Common myeloid progenitor, CD34-positive (primary cell): Measurements from ENCODE around the gene LOXL4.

ENCODE experiments used
- CTCF ChIA-PET: fragments of 350-600 bp; sonication (Branson Sonifier 250); formaldehyde crosslinking; loops from one replicate; lab custom pipeline; 2021; ENCODE audit warnings: antibody characterized with exemption; lab: Charles Lee
- POLR2A ChIA-PET: fragments of 350-600 bp; sonication (Branson Sonifier 250); formaldehyde crosslinking; loops from one replicate; lab custom pipeline; 2021; ENCODE audit warnings: antibody characterized with exemption; lab: Charles Lee
- DNase-seq, 3 donors: peaks; one replicate each; pipeline versions ENCODE4 v3.0.0 to v3.0.0-alpha.2; 2013
- H3K27ac ChIP-seq, 2 experiments: 1 replicate in 1 of 2; 2 replicates in 1 of 2; pipeline ENCODE4 v1.7.0; 2013; ENCODE audit warnings: inconsistent platforms in 2 of 2, low read length in 2 of 2, mild to moderate bottlenecking in 2 of 2, low read depth in 1 of 2, moderate library complexity in 1 of 2; ENCODE audit not compliant: severe bottlenecking in 2 of 2, insufficient read depth in 1 of 2, poor library complexity in 1 of 2
- H3K27me3 ChIP-seq, 5 experiments: replicated peaks in 2 of 5; 1 replicate in 3 of 5; 2 replicates in 2 of 5; pipeline versions ENCODE4 v1.6.1 to v1.7.0; 2013; ENCODE audit warnings: low read length in 4 of 5, mild to moderate bottlenecking in 2 of 5, moderate library complexity in 2 of 5, inconsistent platforms in 1 of 5; ENCODE audit not compliant: insufficient read depth in 5 of 5, control insufficient read depth in 4 of 5
- H3K36me3 ChIP-seq, 4 experiments: 1 replicate in 2 of 4; 2 replicates in 2 of 4; pipeline versions ENCODE4 v1.6.1 to v1.7.0; 2013; ENCODE audit warnings: low read length in 3 of 4, control low read depth in 1 of 4, mild to moderate bottlenecking in 1 of 4; ENCODE audit not compliant: control insufficient read depth in 4 of 4, insufficient read depth in 4 of 4
- H3K4me1 ChIP-seq, 4 experiments: 1 replicate in 3 of 4; 2 replicates in 1 of 4; pipeline versions ENCODE4 v1.6.1 to v1.7.1; 2013; ENCODE audit warnings: low read length in 3 of 4, mild to moderate bottlenecking in 3 of 4, control low read depth in 1 of 4, inconsistent platforms in 1 of 4, moderate library complexity in 1 of 4; ENCODE audit not compliant: control insufficient read depth in 4 of 4, insufficient read depth in 4 of 4; ENCODE audit errors: control extremely low read depth in 1 of 4
- H3K4me3 ChIP-seq, 7 experiments: 1 replicate in 4 of 7; 2 replicates in 3 of 7; pipeline versions ENCODE4 v1.5.1 to v1.7.0; 2013; ENCODE audit warnings: mild to moderate bottlenecking in 7 of 7, low read length in 6 of 7, moderate library complexity in 6 of 7, inconsistent platforms in 2 of 7, low read depth in 2 of 7, control low read depth in 1 of 7; ENCODE audit not compliant: insufficient read depth in 4 of 7, control insufficient read depth in 1 of 7; ENCODE audit errors: extremely low read depth in 1 of 7
- H3K9me3 ChIP-seq, 5 experiments: 1 replicate in 4 of 5; 2 replicates in 1 of 5; pipeline versions ENCODE4 v1.6.1 to v1.7.1; 2013; ENCODE audit warnings: low read length in 4 of 5, mild to moderate bottlenecking in 2 of 5, inconsistent platforms in 1 of 5, low read depth in 1 of 5, moderate library complexity in 1 of 5; ENCODE audit not compliant: control insufficient read depth in 4 of 5, insufficient read depth in 2 of 5; ENCODE audit errors: control extremely low read depth in 1 of 5
- whole genome bisulfite sequencing: methylation state at CpG from one replicate; pipeline ENCODE4 v1.1.5; 2013; ENCODE audit not compliant: insufficient coverage; 5-methylcytosine and 5-hydroxymethylcytosine counted together

Gene LOXL4

GRCh38 chr10:98303569-98303968 is 35.6 kb upstream of the LOXL4 start:
- ChIA-PET CTCF (interaction anchor here (0.9 kb wide), 1 partner anchor 13 kb away, joined by 3 read pairs; no protein-coding TSS in a partner anchor), POLR2A (no interaction called here)
- H3K4me3 ChIP-seq: no peak overlapping the region
- DNase-seq: no peak
- H3K27me3 ChIP-seq: peaks cover 0 to 15% (median 10%) of the 10 kb centered on the region in 5 experiments
- peaks cover 0 to 4% (median 0%) of the 10 kb centered on the region in 5 experiments for H3K9me3 ChIP-seq
- H3K27ac ChIP-seq: no peak overlapping the region
- no peaks in the 10 kb centered on the region for H3K36me3 ChIP-seq
- no peaks in the 10 kb centered on the region for H3K4me1 ChIP-seq

- CTCF ChIA-PET: interaction anchor here (0.7 to 0.9 kb wide), 3 partner anchors 9 to 39 kb away, joined by 3 read pairs; no protein-coding TSS in a partner anchor
- Histone ChIP-seq H3K4me1 (no peaks in the 10 kb centered on the region), H3K27me3 (peaks cover 0 to 10% (median 6%) of the 10 kb centered on the region in 5 experiments), H3K27ac (no peak overlapping the region), H3K9me3 (peaks cover 0 to 4% (median 0%) of the 10 kb centered on the region in 5 experiments), H3K36me3 (no peaks in the 10 kb centered on the region), H3K4me3 (no peak overlapping the region)
- POLR2A ChIA-PET: interaction anchor here (0.5 kb wide), 1 partner anchor 30 kb away, joined by 3 read pairs; no protein-coding TSS in a partner anchor
- 97% methylated on average over 3 of the region's 4 CpGs for WGBS
- no peak for DNase-seq
Observed at GRCh38 chr10:98302741-98303365, 34.9 kb upstream of the LOXL4 start.

GRCh38 chr10:98301664-98302319 is 33.8 kb upstream of the LOXL4 start:
- no peak for DNase-seq
- Histone ChIP-seq H3K4me1 (no peaks in the 10 kb centered on the region), H3K9me3 (peaks cover 0 to 4% (median 0%) of the 10 kb centered on the region in 5 experiments), H3K4me3 (no peak overlapping the region), H3K27me3 (peaks cover 0 to 13% (median 5%) of the 10 kb centered on the region in 5 experiments), H3K36me3 (no peaks in the 10 kb centered on the region), H3K27ac (no peak overlapping the region)
- ChIA-PET CTCF (interaction anchor here (0.7 to 0.9 kb wide), 3 partner anchors 8 to 38 kb away, joined by 3 read pairs; no protein-coding TSS in a partner anchor), POLR2A (no interaction called here)
- WGBS: 86% methylated on average over 7 of the region's 9 CpGs

GRCh38 chr10:98300526-98301229 is 32.7 kb upstream of the LOXL4 start:
- Histone ChIP-seq H3K27ac (no peak overlapping the region), H3K9me3 (peaks cover 0 to 7% (median 0%) of the 10 kb centered on the region in 5 experiments), H3K27me3 (peaks cover 0 to 13% (median 5%) of the 10 kb centered on the region in 5 experiments), H3K4me1 (peaks cover 0 to 5% (median 0%) of the 10 kb centered on the region in 4 experiments), H3K36me3 (no peaks in the 10 kb centered on the region), H3K4me3 (no peak overlapping the region)
- ChIA-PET CTCF (no interaction called here), POLR2A (no interaction called here)
- WGBS: 94% methylated on average over 4 of the region's 7 CpGs
- DNase-seq: no peak

- no peak for DNase-seq
- ChIA-PET POLR2A (no interaction called here), CTCF (interaction anchor here (1.2 kb wide), 1 partner anchor 10 kb away, joined by 5 read pairs; no protein-coding TSS in a partner anchor)
- Histone ChIP-seq H3K4me3 (no peak overlapping the region), H3K9me3 (peaks cover 0 to 9% (median 0%) of the 10 kb centered on the region in 5 experiments), H3K4me1 (peaks cover 0 to 10% (median 0%) of the 10 kb centered on the region in 4 experiments), H3K27me3 (peaks cover 0 to 10% (median 2%) of the 10 kb centered on the region in 5 experiments), H3K36me3 (no peaks in the 10 kb centered on the region), H3K27ac (no peak overlapping the region)
- 67% methylated on average over 9 of the region's 9 CpGs for WGBS
Observed at GRCh38 chr10:98299341-98299740, 31.3 kb upstream of the LOXL4 start.

DNA sequence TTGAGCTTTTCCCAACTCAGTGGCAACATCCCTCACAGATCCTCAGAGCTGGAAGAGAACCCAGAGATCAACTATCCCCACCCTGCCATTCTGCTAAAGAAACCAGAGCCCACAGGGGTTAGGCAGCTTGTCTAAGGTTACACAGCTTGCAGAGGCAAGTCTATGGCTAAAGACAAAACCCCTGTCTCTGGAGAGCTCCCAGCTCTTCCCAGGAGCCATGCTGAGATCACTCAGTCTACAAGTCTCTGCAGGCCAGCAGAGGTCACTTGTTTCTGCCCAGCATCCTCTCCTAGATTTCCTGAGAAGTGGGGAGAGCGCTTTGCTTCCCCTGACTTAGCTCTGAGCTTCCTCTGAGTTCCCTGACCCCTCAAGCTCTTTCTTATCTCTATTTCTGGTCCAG is 28.5 kb upstream of the LOXL4 start:
- 100% methylated on average over 1 of the region's 1 CpG for WGBS
- peaks cover 0 to 8% (median 0%) of the 10 kb centered on the region in 5 experiments for H3K27me3 ChIP-seq
- peaks cover 0 to 9% (median 0%) of the 10 kb centered on the region in 5 experiments for H3K9me3 ChIP-seq
- CTCF ChIA-PET: interaction anchor here (1.8 kb wide), 1 partner anchor 12 kb away, joined by 8 read pairs; no protein-coding TSS in a partner anchor
- no peak for DNase-seq
- no peaks in the 10 kb centered on the region for H3K36me3 ChIP-seq
- H3K4me1 ChIP-seq: peaks cover 0 to 10% (median 0%) of the 10 kb centered on the region in 4 experiments
- H3K4me3 ChIP-seq: no peak overlapping the region
- POLR2A ChIA-PET: interaction anchor here (1.1 kb wide), 1 partner anchor 26 kb away, joined by 3 read pairs; no protein-coding TSS in a partner anchor
- no peak overlapping the region for H3K27ac ChIP-seq
